IMR-90 (cell line): ENCODE data around the gene NR2F2. TPM values are rescaled to one million over a fixed set of nuclear protein-coding genes. Genes with fewer than 3 reads are reported as not detected.

Experiments
- ATAC-seq: fragments of 200-7000 bp; cut with Tn5 transposase; 2 replicates; pipeline ENCODE4 v1.9.1; 2020; ENCODE audit warnings: low read depth, mild to moderate bottlenecking, moderate library complexity
- BruUV-seq: library from RNA; stranded (reverse); fragments of 400-500 nt; replicated peaks from 2 replicates; lab custom pipeline; 2021; lab: Mats Ljungman, UMichigan
- CTCF ChIA-PET: fragments of 300-600 bp; formaldehyde crosslinking; extraction: SDS; loops from one replicate; lab custom pipeline; 2021; ENCODE audit warnings: antibody characterized with exemption; lab: Yijun Ruan, JAX
- POLR2A ChIA-PET: fragments of 300-600 bp; sonication (Branson Sonifier 250); formaldehyde crosslinking; loops from one replicate; lab custom pipeline; 2022; ENCODE audit warnings: antibody characterized with exemption; ENCODE audit not compliant: unreplicated experiment; lab: Charles Lee
- DNase-seq: peaks from one replicate; pipeline ENCODE4 v3.0.0; 2013
- H2AFZ ChIP-seq: replicated peaks from 2 replicates; pipeline ENCODE3; 2013; ENCODE audit warnings: low read length, mild to moderate bottlenecking; ENCODE audit not compliant: poor library complexity
- H2AK5ac ChIP-seq: 2 replicates; pipeline ENCODE4 v1.6.1; 2013; ENCODE audit warnings: low read depth, low read length, inconsistent platforms
- H2AK9ac ChIP-seq: replicated peaks from 2 replicates; pipeline ENCODE3; 2013; ENCODE audit warnings: mild to moderate bottlenecking, low read depth, low read length, moderate library complexity; ENCODE audit not compliant: poor library complexity
- H2BK120ac ChIP-seq: 2 replicates; pipeline ENCODE4 v1.6.1; 2013; ENCODE audit warnings: low read depth, low read length, inconsistent platforms
- H2BK15ac ChIP-seq: 3 replicates; pipeline ENCODE4 v1.6.1; 2013; ENCODE audit warnings: low read depth, low read length, inconsistent platforms
- H2BK20ac ChIP-seq: 2 replicates; pipeline ENCODE4 v1.6.1; 2013; ENCODE audit warnings: low read depth, mild to moderate bottlenecking, inconsistent platforms, low read length, moderate library complexity
- H2BK5ac ChIP-seq: 2 replicates; pipeline ENCODE4 v1.6.1; 2013; ENCODE audit warnings: mild to moderate bottlenecking, low read depth, low read length, inconsistent platforms; ENCODE audit not compliant: poor library complexity, severe bottlenecking
- H3K14ac ChIP-seq: replicated peaks from 2 replicates; pipeline ENCODE4 v1.6.1; 2013; ENCODE audit warnings: low read depth, low read length, inconsistent platforms
- H3K18ac ChIP-seq: 2 replicates; pipeline ENCODE4 v1.6.1; 2013; ENCODE audit warnings: low read depth, low read length, control low read depth
- H3K23ac ChIP-seq: 2 replicates; pipeline ENCODE4 v1.6.1; 2013; ENCODE audit warnings: low read depth, low read length, inconsistent platforms
- H3K27ac ChIP-seq: 2 replicates; pipeline ENCODE4 v1.5.1; 2013; ENCODE audit warnings: mild to moderate bottlenecking, control low read depth, low read length; ENCODE audit not compliant: insufficient read depth
- H3K27me3 ChIP-seq: 2 replicates; pipeline ENCODE4 v1.6.1; 2013; ENCODE audit warnings: low read length; ENCODE audit not compliant: control insufficient read depth, insufficient read depth
- H3K36me3 ChIP-seq: 2 replicates; pipeline ENCODE4 v1.6.1; 2013; ENCODE audit warnings: low read length, mixed read lengths; ENCODE audit not compliant: control insufficient read depth, insufficient read depth
- H3K4ac ChIP-seq: 2 replicates; pipeline ENCODE4 v1.6.1; 2013; ENCODE audit warnings: low read depth, low read length, inconsistent platforms
- H3K4me1 ChIP-seq: 2 replicates; pipeline ENCODE4 v1.6.1; 2013; ENCODE audit warnings: low read length, mixed read lengths; ENCODE audit not compliant: control insufficient read depth, insufficient read depth
- H3K4me2 ChIP-seq: 2 replicates; pipeline ENCODE4 v1.6.1; 2013; ENCODE audit warnings: low read depth, mild to moderate bottlenecking, control low read depth, low read length, moderate library complexity
- H3K4me3 ChIP-seq: 2 replicates; pipeline ENCODE4 v1.5.1; 2013; ENCODE audit warnings: low read depth, mild to moderate bottlenecking, control low read depth, low read length, moderate library complexity; ENCODE audit not compliant: insufficient read depth
- H3K56ac ChIP-seq: 2 replicates; pipeline ENCODE4 v1.6.1; 2013; ENCODE audit warnings: low read length, inconsistent platforms; ENCODE audit not compliant: insufficient read depth; ENCODE audit errors: extremely low read depth
- H3K79me1 ChIP-seq, 2 experiments: 2 replicates each; pipeline ENCODE4 v1.6.1; 2013; ENCODE audit warnings: low read length in 2 of 2, inconsistent platforms in 1 of 2, low read depth in 1 of 2
- H3K9ac ChIP-seq: 2 replicates; pipeline ENCODE4 v1.6.1; 2013; ENCODE audit warnings: low read depth, low read length, control low read depth
- H3K9me1 ChIP-seq: 2 replicates; pipeline ENCODE4 v1.6.1; 2013; ENCODE audit warnings: low read length, inconsistent platforms; ENCODE audit not compliant: insufficient read depth
- H3K9me3 ChIP-seq: 2 replicates; pipeline ENCODE4 v1.6.1; 2013; ENCODE audit warnings: low read length; ENCODE audit not compliant: control insufficient read depth, insufficient read depth
- H4K20me1 ChIP-seq: 2 replicates; pipeline ENCODE4 v1.6.1; 2013; ENCODE audit warnings: low read length, inconsistent platforms; ENCODE audit not compliant: insufficient read depth
- H4K5ac ChIP-seq: 2 replicates; pipeline ENCODE4 v1.6.1; 2013; ENCODE audit warnings: mild to moderate bottlenecking, low read depth, low read length, control low read depth
- H4K8ac ChIP-seq, 2 experiments: 2 replicates each; pipeline ENCODE4 v1.6.1; 2013; ENCODE audit warnings: low read depth in 2 of 2, low read length in 2 of 2, control low read depth in 1 of 2, inconsistent platforms in 1 of 2
- H4K91ac ChIP-seq: 2 replicates; pipeline ENCODE4 v1.6.1; 2013; ENCODE audit warnings: low read depth, low read length, inconsistent platforms; ENCODE audit not compliant: insufficient read depth
- CEBPB ChIP-seq: IDR thresholded peaks from 2 replicates; pipeline ENCODE4 v1.6.1; 2012; ENCODE audit warnings: low read depth, low read length, improper control_type of control experiment
- MAZ ChIP-seq: IDR thresholded peaks from 2 replicates; pipeline ENCODE4 v1.6.1; 2012; ENCODE audit warnings: low read depth, mild to moderate bottlenecking, low read length, improper control_type of control experiment, moderate library complexity, borderline replicate concordance
- RCOR1 ChIP-seq: IDR thresholded peaks from 2 replicates; pipeline ENCODE4 v1.6.1; 2012; ENCODE audit warnings: mild to moderate bottlenecking, low read length, improper control_type of control experiment; ENCODE audit not compliant: insufficient replicate concordance
- WGBS, 2 experiments: methylation state at CpG; one replicate each; pipeline versions ENCODE4 v1.1.5 to v1.1.7; 2013; ENCODE audit warnings: missing lambda C conversion rate in 2 of 2; ENCODE audit not compliant: insufficient read length in 1 of 2; ENCODE audit errors: extremely low coverage in 2 of 2; 5-methylcytosine and 5-hydroxymethylcytosine counted together
- dilution Hi-C: fragments of 300-500 bp; cut with HindIII; formaldehyde crosslinking; loops from one replicate; pipeline ENCODE4 v1.14.3; 2018; ENCODE audit warnings: low sequenced_read_pairs; ENCODE audit not compliant: unreplicated experiment
- in situ Hi-C: fragments of 300-500 bp; cut with MboI; formaldehyde crosslinking; loops from 3 replicates; pipeline ENCODE4 v1.14.3; 2019; ENCODE audit warnings: low sequenced_read_pairs, inconsistent platforms, mixed read lengths
- intact Hi-C: fragments of 100-400 bp; cut with micrococcal nuclease; formaldehyde crosslinking; loops from 2 replicates; pipeline ENCODE4 v1.10.0; 2022
- polyA plus RNA-seq, 3 experiments: library from polyadenylated mRNA; depleted of rRNA; stranded (reverse); fragments of >200 nt; gene quantifications; 2 replicates each; pipeline ENCODE4 v1.2.3, GENCODE V29; 2012; ENCODE audit warnings: low replicate concordance in 1 of 3
- total RNA-seq: library from RNA; depleted of rRNA; stranded (reverse); fragments of >200 nt; gene quantifications from 2 replicates; pipeline ENCODE4 v1.2.3, GENCODE V29; 2012
- TF ChIP-seq, protein P1 (sequence below): conservative IDR thresholded peaks from 2 replicates; pipeline ENCODE4 v1.5.1; 2012; ENCODE audit warnings: mild to moderate bottlenecking, low read depth, low read length, improper control_type of control experiment

NR2F2 gene
- total and polyA plus RNA-seq, 2 of the 4 experiments (the other 2 are of a cell fraction): 20.3 to 161 TPM

DNA sequence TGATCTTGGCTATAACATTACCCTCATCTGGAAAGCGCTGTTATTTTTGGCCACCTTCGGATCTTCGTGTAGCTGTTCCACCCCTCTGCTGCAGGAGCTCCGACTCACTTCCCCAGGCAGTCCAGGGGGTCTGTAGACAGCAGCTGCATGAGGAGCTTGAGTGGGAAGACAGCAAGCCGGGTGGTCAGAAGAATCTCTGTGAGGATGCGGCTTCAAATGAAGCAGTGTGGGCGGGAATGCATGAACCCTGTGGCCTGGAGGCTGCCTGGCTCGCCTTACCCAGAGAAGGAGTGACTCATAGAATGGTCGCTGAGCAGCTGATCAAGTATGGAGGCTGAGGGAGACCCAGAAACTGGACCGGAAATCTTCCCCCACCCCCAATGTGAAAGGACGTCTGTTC, 45.2 kb upstream of the NR2F2 start (continued):
- TF ChIP-seq, protein P1, sequence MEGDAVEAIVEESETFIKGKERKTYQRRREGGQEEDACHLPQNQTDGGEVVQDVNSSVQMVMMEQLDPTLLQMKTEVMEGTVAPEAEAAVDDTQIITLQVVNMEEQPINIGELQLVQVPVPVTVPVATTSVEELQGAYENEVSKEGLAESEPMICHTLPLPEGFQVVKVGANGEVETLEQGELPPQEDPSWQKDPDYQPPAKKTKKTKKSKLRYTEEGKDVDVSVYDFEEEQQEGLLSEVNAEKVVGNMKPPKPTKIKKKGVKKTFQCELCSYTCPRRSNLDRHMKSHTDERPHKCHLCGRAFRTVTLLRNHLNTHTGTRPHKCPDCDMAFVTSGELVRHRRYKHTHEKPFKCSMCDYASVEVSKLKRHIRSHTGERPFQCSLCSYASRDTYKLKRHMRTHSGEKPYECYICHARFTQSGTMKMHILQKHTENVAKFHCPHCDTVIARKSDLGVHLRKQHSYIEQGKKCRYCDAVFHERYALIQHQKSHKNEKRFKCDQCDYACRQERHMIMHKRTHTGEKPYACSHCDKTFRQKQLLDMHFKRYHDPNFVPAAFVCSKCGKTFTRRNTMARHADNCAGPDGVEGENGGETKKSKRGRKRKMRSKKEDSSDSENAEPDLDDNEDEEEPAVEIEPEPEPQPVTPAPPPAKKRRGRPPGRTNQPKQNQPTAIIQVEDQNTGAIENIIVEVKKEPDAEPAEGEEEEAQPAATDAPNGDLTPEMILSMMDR: no peak

DNA sequence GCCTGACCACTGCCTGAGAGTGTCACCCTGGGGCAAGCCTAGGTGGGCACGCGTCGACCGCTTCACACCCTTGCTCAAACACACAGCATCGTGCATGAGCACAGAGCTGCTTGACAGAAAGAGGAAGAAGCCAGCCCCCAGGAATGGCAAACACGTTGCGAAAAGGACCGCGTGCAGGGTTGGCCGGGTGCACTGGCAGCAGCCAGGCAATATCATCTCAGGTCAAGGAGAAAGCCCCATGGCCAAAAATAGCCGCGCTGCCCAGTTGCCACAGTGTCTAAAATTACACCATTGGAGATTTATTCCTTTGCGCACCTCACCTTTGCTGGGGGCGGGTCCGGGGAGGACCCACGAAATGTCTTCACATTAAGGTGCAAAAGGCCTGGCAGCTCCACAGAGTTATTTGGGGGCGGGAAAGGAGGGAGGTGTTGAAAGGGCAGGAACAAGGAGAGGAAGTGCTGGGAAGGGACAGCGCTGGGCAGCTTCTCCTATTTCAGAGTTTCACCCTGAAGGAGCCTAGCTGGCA, 44.7 kb upstream of the NR2F2 start:
- dilution Hi-C loops: no loop called here
- Histone ChIP-seq H3K36me3 (peaks cover 4% of the 10 kb centered on the region; the same call in 1 of the 2 replicates), H4K5ac (peak overlapping the region; percentile 57; the same call in 1 of the 2 replicates), H2BK15ac (peak overlapping the region; percentile 56; the same call in 1 of the 3 replicates), H3K9me3 (no peaks in the 10 kb centered on the region), H3K14ac (peak overlapping the region; percentile 89), H3K23ac (peak overlapping the region; percentile 87), H3K4me1 (peaks cover 7% of the 10 kb centered on the region; the same call in 1 of the 2 replicates), H2BK120ac (peak overlapping the region; percentile 98), H3K27me3 (no peaks in the 10 kb centered on the region), H3K9ac (no peak overlapping the region), H4K91ac (peak overlapping the region; percentile 81), H4K20me1 (no peaks in the 10 kb centered on the region), H3K18ac (peak overlapping the region; percentile 44), H3K56ac (0 out of 2 replicates have a peak overlapping the region, but pooled peaks have one; percentile 5), H3K4me3 (no peak overlapping the region), H3K79me1 (peaks cover 10 to 26% of the 10 kb centered on the region in 2 experiments; a peak in 3 of 4 replicates), H2AK5ac (peak overlapping the region; percentile 85), H3K9me1 (peaks cover 7% of the 10 kb centered on the region; the same call in 1 of the 2 replicates), H2AFZ (peak overlapping the region; percentile 90), H2BK20ac (peak overlapping the region; percentile 96), H4K8ac (peak overlapping the region; percentile 9 to 85; a peak in 3 of 4 replicates), H3K4ac (peak overlapping the region; percentile 97), H3K27ac (peak overlapping the region; percentile 43), H2BK5ac (peak overlapping the region; percentile 75), H2AK9ac (peak overlapping the region; percentile 78), H3K4me2 (peak overlapping the region; percentile 26; the same call in 1 of the 2 replicates)
- 95% methylated on average over 6 of the region's 18 CpGs; no CpG with 5 or more reads in 1 of the 2 experiments for WGBS, 2 experiments
- POLR2A ChIA-PET: interaction anchor here (0.9 to 1.0 kb wide), 2 partner anchors 11 to 55 kb away, joined by 4 to 10 read pairs; no protein-coding TSS in a partner anchor
- TF ChIP-seq, protein P1: no peak
- no peak for TF ChIP-seq CEBPB
- no peak for TF ChIP-seq MAZ
- no peak for TF ChIP-seq RCOR1
- ATAC-seq (no peak; the same call in 1 of the 2 replicates), DNase-seq (no peak)
- no TSS peak for BruUV-seq
- CTCF ChIA-PET: interaction anchor here (1.0 to 1.4 kb wide), 3 partner anchors 9 to 41 kb away, joined by 4 to 8 read pairs (median 4); no protein-coding TSS in a partner anchor
- in situ Hi-C loops: no loop called here
- intact Hi-C loops: no loop called here
